Stimulated activated CD4-positive, alpha-beta T cell treated with anti-CD3 and anti-CD28 coated beads, Interleukin-12 subunit alpha, Interleukin-12 subunit beta, amount 100 ng/mL, for 48 hours (primary cell): ENCODE measurements around the gene STK11IP.

ENCODE experiments used
- DNase-seq, 3 donors: peaks; one replicate each; pipeline ENCODE4 v3.0.0-alpha.2; 2020; ENCODE audit warnings: low read depth in 2 of 3, low spot score in 1 of 3

STK11IP gene

DNA sequence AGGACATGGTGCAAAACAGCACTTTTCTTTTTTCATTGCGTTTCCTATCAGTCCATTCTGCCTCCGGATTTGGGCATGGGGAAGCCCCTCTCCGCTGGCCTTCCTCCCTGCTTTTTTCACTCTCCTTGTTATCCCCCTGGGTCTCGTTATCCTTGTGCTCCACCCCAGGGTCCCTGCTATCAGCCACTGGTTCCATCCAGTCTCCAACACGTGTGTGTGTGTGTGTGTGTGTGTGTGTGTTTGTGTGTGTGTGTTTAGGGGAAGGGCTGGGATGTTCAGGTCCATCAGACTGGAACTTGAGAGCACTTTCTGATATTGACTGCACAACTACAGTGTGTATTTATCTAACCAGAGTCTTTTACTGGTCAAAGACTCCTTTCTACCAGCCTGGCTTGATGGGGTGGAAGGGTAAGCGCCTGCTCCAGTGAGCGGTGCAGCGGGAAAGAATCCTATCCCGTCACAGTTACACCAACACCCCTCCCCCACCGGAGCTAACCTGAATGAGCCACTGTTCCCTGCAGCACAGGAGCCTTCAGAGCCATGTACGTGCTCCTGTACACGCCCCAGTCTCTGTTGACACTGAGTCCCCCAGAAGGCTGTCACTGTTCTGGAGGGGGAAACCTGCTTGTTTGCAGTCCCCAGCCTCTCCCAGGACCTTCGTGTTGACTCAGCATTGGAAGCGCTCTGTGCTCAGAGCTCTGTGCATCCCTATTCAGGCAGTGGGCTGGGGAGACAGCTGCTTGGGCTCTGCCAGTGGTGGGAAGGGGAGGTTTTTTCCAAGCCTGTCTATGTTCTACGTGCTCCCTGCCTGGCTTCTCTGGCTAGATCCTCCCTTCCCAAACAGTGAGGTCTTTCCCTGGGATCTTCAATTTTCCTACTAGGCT is 20.9 kb upstream of the STK11IP start:
- no peak for DNase-seq

DNA sequence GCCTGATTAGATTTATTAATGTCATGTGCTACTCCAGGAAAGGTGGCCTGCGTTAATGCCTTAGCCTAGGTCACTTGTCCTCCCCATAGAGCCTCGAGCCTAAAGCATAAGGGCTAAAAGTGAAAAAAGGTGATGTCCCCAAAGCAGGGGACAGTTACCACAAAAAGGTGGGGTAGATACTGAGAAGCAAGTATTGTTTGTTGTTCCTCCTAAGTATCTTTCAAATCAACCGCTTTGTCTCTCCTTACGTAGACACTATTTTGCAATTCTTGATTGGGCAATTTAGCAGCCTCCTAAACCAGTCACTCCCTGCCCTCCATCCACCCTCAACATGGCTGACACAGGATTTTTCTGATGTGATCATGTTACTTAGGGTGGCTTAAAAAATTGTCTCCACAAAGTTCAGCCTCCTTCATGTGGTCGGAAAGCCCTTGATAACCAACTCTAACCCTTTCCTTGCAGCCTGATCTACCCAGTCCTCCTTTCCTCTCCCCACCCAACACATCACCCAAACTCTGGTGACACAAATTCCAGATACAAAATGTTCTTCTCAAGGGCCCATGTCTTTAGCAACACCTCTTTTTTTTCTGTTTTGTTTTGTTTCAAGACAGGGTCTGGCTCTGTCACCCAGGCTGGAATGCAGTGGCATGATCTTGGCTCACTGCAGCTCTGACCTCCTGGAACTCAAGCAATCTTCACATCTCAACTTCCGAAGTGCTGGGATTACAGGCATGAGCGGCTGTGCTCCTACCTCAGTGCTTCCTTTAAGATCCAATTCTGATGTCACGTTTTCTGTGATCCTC is 18.6 kb upstream of the STK11IP start:
- no peak for DNase-seq

DNA sequence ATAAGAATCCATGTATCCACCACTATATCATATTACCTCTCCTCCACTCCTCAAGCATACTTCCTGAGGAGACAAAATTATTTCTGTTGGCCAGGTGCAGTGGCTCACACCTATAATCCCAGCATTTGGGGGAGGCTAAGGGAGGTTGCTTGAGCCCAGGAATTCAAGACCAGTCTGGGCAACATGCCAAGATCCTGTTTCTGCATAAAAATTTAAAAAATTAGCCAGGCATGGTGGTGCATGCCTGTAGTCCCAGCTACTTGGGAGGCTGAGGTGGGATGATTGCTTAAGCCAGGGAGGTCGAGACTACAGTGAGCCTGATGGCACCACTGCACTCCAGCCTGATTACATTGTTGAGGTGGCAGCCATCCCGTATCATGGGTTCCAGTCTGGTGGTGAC is 16.3 kb upstream of the STK11IP start:
- no peak for DNase-seq

DNA sequence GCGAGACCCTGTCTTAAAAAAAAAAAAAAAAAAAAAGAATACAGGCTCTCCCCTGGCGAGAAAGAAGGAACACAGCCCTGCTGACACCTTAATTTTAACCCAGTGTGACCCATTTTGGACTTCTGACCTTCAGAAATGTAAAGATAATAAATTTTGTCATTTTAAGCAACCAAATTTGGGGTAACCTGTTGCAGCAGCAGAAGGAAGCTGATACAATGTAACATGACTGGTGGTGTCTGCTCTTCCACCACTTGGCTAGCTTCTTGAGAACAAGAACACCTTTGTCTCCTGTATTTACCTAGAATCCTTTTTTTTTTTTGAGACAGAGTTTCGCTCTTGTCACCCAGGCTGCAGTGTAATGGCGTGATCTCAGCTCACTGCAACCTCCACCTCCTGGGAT is 6.6 kb upstream of the STK11IP start:
- no peak for DNase-seq

DNA sequence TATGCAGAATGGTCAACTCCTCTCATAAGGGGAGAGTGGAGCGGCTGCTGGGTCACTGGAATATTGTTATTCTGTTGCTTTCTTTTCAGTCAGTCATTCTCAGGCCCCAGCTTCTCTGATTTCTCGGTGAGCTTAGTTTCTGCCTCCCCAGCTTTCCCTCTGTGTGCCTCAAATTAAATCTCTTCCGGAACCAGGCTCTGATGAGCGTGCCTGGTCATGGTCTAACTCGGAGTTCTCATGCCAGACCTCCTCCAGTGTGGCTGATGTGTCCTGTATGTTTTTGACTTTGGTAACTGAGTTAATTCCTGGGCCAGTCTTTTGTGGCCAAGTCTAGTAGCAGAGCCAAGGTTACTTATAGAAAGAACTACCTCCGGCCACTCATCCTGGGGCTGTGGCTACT is 4.9 kb upstream of the STK11IP start:
- no peak for DNase-seq

DNA sequence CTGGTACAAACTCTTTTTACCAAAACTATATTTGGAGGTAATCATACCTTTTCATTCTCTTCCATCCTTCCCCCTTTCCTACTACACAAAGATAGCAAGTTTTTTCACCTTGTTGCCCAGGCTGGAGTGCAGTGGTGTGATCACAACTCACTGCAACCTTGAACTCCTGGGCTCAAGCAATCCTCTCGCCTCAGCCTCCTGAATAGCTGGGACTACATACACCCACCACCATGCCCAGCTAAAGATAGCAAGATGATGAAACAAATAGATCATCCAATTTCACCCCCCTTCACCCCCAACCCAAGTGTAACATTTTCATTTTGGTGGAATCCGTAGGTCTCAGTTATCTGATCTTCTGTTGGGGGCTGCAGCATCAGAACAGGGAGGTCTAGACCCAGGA is 4.5 kb upstream of the STK11IP start:
- no peak for DNase-seq

DNA sequence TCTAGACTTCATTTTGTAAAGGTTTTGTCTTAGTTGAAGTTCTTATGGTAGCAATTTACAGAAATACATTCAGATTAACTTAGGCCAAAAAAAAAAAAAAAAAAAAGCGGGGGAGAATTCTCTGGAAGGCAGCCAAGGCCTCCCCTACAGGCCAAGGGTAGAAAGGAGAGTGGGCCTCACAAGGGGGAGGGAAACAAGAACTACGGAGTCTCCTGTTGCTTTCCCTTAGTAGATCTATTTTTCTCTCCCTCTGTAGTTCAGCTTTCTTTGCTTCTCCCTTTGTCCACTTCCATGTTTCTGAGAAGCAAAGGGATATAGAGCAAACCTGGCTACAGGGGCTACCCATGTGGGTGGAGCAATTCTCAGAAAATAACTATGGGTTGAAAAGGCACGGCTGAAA is 2.4 kb upstream of the STK11IP start:
- no peak for DNase-seq

DNA sequence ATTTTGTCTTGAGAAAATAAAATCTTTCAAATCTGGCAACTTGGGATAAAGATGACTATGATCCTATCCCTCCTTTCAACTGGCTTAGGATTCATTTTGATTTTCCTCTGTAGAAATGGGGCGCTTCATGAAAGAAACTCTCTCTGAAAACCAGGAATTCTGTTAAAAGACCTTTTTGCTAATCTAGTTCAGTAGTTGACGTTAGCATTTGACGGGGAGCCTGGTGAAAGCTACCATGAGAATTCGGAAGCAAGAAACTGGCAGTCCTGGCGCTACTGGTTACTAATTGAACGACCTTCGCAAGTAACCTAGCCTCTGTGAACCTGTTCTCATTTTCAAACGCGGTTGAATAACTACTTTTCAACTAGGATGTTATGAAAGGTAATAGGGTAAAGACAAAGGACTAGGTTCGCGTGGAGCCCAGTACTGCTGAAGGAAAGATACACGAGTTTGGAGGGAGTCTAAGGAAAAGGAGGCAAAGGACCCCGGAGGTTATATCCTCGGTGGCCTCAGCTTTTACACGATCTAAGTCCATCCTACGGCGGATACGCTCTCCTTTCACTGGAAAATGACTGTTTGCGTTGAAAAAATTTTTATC is 604 bp upstream of the STK11IP start:
- no peak for DNase-seq

DNA sequence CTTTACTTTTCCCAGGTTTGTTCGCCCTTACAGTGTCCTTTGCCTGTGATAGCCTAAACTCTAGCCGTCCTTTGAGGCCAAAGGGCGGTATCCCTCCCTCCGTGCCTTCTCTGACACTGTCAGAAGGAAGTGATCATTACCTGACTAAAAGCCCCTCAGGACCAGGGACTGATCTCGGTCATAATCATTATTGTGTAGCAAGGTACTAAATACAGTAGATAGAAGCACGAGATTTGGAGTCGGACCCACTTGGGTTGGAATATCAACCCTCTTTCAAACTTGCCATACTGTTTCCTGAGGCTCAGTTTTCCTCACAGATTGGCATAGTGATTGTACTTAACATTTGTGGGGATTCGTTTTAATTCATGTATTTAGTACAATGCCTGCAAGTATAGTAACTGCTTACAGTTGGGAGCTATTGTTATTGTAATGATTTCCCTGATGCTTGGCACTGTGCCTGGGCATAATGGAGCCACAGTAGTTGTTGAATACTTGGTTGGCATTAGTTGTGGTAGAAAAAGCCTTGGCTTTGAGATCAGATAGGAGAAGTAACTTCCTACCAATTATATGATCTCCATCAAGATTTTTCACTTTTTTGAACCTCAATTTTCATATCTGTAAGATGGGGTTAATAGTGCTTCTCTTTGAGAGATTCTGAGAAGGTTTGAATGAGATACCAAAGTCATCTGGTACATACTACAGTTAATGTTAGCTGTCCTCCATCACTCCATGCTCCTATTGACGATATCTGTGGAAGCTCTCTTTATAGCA is 836 bp downstream of the STK11IP start:
- DNase-seq: no peak

DNA sequence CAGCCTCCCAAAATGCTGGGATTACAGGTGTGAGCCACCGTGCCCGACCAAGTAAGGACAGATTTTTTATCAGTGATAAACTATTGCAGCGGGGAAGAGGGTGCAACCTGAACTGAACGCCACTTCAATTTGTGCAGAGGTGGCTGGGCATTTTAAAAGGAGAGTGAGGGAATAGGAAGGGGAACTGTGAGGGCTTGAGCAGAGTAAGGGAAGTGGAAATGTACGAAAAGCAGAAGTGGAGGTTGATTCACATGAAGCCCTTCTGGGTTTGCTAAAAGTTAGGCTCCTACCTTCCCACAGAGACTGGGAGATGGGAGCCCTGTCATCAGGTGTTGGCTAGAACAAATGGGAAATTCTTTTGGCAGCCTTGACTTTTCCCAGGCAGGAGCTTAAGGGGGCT is 6.1 kb downstream of the STK11IP start:
- DNase-seq: no peak

DNA sequence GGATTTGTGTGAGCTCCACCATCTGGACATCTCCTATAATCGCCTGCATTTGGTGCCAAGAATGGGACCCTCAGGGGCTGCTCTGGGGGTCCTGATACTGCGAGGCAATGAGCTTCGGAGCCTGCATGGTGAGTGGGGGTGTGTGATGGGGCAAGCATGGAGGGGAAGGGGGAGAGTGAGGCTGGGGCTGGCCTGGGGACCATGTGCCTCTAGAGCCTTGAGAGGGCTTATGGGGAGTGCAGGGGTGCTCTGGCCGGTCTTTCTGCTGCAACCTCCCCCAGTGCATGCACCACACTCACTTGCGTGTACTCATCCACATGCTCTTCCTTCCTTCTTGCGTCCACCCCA is 7.9 kb downstream of the STK11IP start:
- no peak for DNase-seq

DNA sequence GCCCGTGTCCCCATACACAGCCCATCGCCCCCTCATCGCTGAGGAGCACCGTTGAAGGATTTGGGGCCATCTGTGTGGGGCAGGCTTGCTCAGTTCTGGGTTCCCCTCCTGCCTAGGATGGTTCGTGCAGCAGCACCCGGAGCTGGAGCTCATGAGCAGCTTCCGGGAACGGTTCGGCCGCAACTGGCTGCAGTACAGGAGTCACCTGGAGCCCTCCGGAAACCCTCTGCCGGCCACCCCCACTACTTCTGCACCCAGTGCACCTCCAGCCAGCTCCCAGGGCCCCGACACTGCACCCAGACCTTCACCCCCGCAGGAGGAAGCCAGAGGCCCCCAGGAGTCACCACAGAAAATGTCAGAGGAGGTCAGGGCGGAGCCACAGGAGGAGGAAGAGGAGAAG is 10.3 kb downstream of the STK11IP start:
- no peak for DNase-seq

DNA sequence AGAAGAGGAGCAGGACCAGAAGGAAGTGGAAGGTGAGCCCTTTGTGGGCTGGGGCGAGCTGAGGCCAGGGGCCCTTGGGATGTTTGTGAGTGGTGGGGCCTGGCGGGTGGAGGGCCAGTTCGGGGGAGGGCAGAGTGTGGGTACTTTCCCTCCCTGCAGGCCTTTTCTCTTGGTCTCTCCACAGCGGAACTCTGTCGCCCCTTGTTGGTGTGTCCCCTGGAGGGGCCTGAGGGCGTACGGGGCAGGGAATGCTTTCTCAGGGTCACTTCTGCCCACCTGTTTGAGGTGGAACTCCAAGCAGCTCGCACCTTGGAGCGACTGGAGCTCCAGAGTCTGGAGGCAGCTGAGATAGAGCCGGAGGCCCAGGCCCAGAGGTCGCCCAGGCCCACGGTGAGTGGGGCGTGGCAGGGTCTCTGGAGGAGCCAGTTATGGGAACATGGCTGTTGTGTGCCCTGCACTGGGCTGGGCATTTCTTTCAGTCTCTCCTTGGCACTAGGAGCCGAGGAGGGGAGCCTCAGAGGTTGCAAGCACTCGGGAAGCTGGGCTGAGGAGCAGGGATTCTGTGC is 10.8 kb downstream of the STK11IP start:
- no peak for DNase-seq

DNA sequence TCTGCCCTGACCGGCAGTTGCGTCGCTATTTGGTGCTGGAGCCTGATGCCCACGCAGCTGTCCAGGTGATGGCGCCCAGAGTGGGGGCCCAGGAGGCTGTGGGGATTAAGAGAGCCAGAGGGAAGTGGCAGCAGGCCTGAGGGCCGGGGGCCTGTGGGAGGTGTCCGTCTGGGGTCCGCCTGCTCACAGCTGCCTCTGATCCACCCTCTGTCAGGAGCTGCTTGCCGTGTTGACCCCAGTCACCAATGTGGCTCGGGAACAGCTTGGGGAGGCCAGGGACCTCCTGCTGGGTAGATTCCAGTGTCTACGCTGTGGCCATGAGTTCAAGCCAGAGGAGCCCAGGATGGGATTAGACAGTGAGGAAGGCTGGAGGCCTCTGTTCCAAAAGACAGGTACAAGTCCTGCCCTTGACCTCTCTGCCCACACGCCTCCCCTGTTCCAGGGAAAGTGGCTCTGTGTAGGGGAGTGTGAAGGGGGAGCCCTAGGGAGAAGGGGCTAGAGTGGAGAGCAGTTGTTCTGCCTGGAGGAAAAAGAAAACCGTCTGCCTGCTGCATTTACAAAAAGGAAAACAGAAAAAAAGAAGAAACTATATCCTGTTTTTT is 11.6 kb downstream of the STK11IP start:
- DNase-seq: no peak

DNA sequence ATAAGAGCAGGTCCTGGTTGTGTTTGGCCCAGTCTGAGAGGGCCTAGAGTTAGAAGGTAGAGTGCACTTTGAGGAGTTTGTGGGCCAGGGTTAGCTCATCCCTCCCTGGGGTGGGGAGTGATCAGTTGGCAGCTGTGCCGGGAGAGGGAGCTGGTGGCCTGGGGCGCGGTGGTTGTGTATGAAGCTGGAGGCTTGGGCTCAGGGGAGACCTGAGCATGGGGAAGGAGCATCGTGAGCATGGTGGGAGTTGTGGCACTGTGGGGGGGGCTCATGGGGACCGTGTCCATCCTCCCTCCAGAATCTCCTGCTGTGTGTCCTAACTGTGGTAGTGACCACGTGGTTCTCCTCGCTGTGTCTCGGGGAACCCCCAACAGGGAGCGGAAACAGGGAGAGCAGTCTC is 13.6 kb downstream of the STK11IP start:
- no peak for DNase-seq

DNA sequence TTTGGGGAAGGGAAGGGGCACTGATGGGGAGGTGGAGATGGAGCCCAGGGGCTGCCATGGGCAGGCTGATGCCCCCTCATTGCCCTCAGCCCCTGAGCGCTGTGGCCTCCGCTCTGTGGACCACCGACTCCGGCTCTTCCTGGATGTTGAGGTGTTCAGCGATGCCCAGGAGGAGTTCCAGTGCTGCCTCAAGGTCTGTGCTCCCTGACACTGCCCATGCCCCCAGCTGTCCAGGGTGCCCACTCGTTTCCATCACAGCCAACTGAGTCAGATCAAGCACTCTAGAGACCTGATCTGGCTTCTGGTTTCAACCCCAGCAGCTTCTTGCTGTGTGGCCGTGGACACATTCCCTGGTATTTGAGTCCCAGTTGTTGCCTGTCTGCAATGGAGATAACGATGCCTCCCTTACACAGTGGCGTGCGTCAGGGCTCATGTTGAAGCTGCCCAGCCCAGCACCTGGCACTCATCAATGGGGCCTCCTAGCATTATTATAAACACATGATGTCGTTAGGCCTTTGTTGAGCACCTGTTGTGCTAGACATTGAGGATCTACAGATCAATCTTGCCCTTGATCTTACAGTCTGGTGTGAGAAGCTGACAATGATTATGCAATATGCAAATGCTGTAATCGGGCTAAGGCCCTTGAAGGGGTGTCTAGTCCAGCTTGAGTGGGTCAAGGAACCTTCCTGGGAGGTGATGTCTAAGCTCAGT is 14.4 kb downstream of the STK11IP start:
- no peak for DNase-seq

DNA sequence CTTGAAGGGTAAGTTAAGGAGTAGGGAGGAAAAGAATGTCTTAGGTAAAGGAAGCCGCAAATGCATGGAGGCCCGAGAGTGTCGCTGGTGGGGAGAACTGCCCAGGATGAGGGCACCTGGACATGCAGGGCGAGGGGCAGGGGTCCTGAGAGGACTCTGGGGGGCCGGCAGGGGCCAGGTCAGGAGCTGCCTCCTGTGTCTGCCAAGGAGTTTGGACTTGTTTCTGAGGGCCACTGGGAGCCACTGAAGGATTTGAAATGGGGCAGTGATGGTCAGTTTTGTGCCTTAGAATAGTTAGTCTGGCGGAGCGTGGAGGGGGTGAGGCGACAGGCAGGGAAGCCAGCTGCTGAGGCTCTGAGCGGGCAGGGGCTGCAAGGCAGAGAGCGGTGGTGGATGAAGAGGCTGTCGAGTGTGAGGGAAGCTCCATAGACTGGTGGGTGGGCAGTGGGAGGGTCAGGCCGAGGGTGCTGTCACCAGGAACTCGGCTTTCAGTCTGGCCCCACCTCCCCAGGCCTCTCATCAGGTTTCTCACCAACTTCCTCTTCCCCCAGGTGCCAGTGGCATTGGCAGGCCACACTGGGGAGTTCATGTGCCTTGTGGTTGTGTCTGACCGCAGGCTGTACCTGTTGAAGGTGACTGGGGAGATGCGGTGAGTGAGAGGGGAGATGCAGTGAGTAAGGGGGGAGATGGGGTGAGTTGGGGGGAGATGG is 15.1 kb downstream of the STK11IP start:
- no peak for DNase-seq

DNA sequence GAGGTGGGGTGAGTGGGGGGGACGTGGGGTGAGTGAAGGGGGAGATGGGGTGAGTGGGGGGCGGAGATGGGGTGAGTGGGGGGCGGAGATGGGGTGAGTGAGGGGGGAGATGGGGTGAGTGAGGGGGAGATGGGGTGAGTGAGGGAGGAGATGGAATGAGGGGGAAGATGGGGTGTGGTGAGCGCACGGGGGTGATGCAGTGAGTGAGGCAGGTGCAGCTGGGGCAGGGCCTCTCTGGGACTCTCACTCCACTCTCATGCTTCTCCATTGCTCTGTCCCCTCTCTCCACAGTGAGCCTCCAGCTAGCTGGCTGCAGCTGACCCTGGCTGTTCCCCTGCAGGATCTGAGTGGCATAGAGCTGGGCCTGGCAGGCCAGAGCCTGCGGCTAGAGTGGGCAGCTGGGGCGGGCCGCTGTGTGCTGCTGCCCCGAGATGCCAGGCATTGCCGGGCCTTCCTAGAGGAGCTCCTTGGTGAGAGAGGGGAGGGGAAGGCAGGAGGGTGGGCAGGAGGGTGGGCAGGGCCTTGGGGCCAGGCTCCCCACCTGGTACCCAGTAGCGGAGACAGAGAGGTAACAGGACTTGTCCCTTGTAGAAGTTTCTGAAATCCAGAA is 15.9 kb downstream of the STK11IP start:
- no peak for DNase-seq
